CD4-positive, alpha-beta T cell treated with Interleukin-6 at 100 ng/mL for 8 hours (primary cell): ENCODE results near the gene ERC1.
"Not testable (repeated sequence)": the region's sequence is repeated elsewhere in the genome, so short reads cannot be mapped to it uniquely, and the experiment has no call there.

ENCODE experiments used
- DNase-seq: peaks from one replicate; pipeline ENCODE4 v3.0.0-alpha.2; 2020; ENCODE audit warnings: mixed read lengths, low spot score

ERC1 gene

DNA sequence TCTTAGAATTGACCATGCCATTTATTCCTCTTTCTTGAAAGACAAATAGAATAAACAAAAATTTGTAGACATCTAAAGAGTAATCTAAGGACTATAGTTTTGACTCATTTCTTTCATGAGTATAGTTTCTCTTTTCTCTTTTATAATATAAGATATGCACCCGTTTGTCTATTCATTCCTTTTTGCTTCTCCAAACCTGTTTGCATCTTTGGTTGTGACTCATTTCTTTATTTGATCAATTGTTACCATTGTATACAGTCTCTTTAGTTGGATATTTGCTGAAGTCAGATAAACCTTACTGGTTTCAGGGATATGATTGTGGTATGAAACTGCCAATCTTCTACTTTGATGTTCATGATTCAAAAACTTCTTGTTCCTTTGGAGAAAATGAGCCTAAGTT, 334.6 kb downstream of the ERC1 start:
- no peak for DNase-seq

- DNase-seq, result no peak
These were observed 335.2 kb downstream of the ERC1 start for GRCh38 chr12:1326258-1326657.

DNA sequence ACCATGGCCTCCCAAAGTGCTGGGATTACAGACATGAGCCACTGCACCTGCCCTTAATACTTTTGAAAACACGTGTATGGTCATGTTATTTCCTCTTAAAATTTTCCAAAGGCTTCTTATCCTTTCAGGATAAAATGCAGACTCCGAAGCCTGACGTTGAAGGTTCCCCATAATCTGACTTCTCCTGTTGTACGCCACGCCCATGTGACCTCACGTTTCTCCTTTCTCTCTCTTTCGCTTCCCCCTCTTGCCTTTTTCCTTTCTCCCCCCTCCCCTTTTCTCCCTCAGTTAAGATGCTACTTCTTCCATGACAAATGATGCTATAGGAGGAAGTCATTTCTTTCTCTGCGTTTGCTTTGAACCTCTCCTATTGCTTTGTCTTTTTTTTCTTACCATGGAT, 337.4 kb downstream of the ERC1 start:
- no peak for DNase-seq

- no peak for DNase-seq
These were observed 338.9 kb downstream of the ERC1 start for GRCh38 chr12:1329784-1330476.

DNA sequence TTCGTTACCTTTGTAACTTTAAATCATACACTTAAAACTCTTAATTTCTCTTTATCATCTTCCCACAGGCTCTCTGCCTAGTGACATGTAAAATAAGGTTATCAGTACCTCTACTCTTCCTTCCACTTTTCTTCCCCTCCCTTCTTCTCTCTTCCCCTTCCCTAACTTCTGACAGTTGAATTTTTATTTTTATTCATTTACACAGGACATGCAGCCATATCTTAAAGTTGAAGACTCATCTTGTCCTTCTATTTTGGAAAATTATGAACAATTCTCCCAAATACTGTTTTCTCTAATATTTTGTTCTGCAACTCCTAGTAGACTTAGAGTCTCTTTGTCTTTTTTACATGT, 339.4 kb downstream of the ERC1 start:
- DNase-seq, result no peak

GRCh38 chr12:1332327-1332726, 341.3 kb downstream of the ERC1 start:
- DNase-seq, result no peak

- DNase-seq, result no peak
These were observed 347.6 kb downstream of the ERC1 start for GRCh38 chr12:1338483-1339177.

DNA sequence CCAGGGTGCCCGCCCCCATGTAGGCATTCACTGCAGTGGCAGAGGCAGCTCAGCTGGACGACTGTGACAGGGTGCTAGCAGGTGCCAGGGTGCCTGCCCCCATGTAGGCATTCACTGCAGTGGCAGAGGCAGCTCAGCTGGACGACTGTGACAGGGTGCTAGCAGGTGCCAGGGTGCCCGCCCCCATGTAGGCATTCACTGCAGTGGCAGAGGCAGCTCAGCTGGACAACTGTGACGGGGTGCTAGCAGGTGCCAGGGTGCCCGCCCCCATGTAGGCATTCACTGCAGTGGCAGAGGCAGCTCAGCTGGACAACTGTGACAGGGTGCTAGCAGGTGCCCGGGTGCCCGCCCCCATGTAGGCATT, 348.1 kb downstream of the ERC1 start:
- DNase-seq, result not testable (repeated sequence)

GRCh38 chr12:1339618-1340319, 348.7 kb downstream of the ERC1 start:
- DNase-seq, result no peak

DNA sequence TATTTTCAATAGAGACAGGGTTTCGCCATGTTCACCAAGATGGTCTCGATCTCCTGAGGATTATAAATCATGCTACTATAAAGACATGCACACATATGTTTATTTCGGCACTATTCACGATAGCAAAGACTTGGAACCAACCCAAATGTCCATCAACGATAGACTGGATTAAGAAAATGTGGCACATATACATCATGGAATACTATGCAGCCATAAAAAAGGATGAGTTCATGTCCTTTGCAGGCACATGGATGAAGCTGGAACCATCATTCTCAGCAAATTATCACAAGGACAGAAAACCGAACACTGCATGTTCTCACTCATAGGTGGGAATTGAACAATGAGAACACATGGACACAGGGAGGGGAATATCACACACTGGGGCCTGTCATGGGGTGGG, 350.2 kb downstream of the ERC1 start:
- not testable (repeated sequence) for DNase-seq

GRCh38 chr12:1343422-1343821, 352.4 kb downstream of the ERC1 start:
- no peak for DNase-seq

- DNase-seq, result no peak
These were observed 353.2 kb downstream of the ERC1 start for GRCh38 chr12:1344245-1344644.

- DNase-seq, result no peak
These were observed 355.1 kb downstream of the ERC1 start for GRCh38 chr12:1346126-1346525.

- DNase-seq, result no peak
These were observed 356.3 kb downstream of the ERC1 start for GRCh38 chr12:1347294-1347693.

GRCh38 chr12:1348606-1349005, 357.6 kb downstream of the ERC1 start:
- no peak for DNase-seq

- DNase-seq, result no peak
These were observed 359.3 kb downstream of the ERC1 start for GRCh38 chr12:1350055-1350933.

GRCh38 chr12:1350934-1351240, 359.9 kb downstream of the ERC1 start:
- no peak for DNase-seq

- DNase-seq, result no peak
These were observed 360.9 kb downstream of the ERC1 start for GRCh38 chr12:1351926-1352325.

- no peak for DNase-seq
These were observed 362.4 kb downstream of the ERC1 start for GRCh38 chr12:1353451-1353850.

DNA sequence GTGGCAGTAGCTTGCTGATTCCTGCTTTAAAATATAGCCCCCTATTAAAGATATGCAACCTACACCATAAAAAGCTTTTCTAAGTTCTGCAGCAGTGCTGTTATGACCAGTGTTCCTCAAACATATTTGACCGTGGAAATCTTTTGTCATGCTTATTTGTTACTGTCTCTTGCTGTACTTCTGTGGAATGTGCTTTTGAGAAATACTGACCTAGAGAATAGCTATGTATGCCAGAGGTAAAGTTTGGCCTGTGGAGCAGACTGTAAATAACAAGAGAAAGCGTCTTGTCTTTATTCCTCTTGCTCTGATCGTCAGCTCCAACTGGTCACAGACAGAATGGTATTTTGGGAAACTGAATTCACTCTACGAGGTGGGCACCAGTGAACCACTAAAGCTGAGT, 364.4 kb downstream of the ERC1 start:
- no peak for DNase-seq

DNA sequence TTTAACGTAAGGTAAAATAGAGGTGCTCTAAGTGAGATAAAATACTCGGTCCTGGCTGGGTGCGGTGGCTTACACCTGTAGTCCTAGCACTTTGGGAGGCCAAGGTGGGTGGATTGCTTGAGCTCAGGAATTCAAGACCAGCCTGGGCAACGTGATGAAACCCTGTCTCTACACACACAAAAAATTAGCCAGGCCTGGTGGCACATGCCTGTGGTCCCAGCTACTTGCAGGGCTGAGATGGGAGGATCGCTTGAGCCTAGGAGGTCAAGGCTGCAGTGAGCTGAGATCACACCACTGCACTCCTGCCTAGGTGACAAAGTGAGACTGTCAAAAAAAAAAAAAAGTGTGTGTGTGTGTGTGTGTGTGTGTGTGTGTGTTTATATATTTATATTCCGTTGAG, 364.8 kb downstream of the ERC1 start:
- DNase-seq, result not testable (repeated sequence)

DNA sequence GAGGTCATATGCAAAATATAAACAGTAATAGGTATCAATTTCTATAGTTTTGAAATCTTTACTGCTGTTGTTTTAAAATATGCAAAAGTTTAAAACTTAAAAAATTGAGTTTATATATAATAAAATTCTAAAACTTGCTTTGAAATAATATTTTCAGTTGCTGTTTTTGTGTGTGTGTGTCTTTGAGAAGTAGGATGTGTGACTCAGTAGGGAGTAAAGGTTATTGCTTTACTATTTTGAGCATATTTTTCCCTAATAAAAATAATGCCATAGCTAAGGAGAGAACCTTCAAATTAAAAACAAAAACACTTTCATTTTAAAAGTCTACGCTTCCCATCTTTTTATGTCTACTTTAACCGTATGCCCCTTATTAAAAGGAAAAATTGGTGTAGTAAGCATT, 365.3 kb downstream of the ERC1 start:
- no peak for DNase-seq

GRCh38 chr12:1357171-1357570, 366.1 kb downstream of the ERC1 start:
- DNase-seq, result no peak
